HUES64 (cell line): ENCODE data around the gene FKBP3.
A peak's percentile ranks its signal among the peaks of the same experiment; 100 is the strongest.

Source experiments
- H3K27ac ChIP-seq: 2 replicates; pipeline ENCODE4 v1.7.0; 2013; ENCODE audit warnings: low read depth, low read length, inconsistent platforms
- H3K27me3 ChIP-seq: 2 replicates; pipeline ENCODE4 v1.6.1; 2013; ENCODE audit warnings: mild to moderate bottlenecking, low read length; ENCODE audit not compliant: insufficient read depth
- H3K36me3 ChIP-seq: 2 replicates; pipeline ENCODE4 v1.6.1; 2013; ENCODE audit warnings: mild to moderate bottlenecking, low read length; ENCODE audit not compliant: insufficient read depth
- H3K4me1 ChIP-seq: 2 replicates; pipeline ENCODE4 v1.6.1; 2013; ENCODE audit warnings: mild to moderate bottlenecking, low read length, moderate library complexity; ENCODE audit not compliant: insufficient read depth
- H3K4me3 ChIP-seq: 2 replicates; pipeline ENCODE4 v1.5.1; 2013; ENCODE audit warnings: mild to moderate bottlenecking, low read length, moderate library complexity
- H3K9ac ChIP-seq: 2 replicates; pipeline ENCODE4 v1.6.1; 2013; ENCODE audit warnings: mild to moderate bottlenecking, low read depth, low read length
- H3K9me3 ChIP-seq: 2 replicates; pipeline ENCODE4 v1.6.1; 2013; ENCODE audit warnings: low read depth, low read length; ENCODE audit not compliant: insufficient read depth
- WGBS: fragments of 150-250, 120-280 bp; methylation state at CpG from one replicate; pipeline ENCODE4 v1.1.7; 2013; ENCODE audit warnings: missing lambda C conversion rate; 5-methylcytosine and 5-hydroxymethylcytosine counted together

The FKBP3 gene

DNA sequence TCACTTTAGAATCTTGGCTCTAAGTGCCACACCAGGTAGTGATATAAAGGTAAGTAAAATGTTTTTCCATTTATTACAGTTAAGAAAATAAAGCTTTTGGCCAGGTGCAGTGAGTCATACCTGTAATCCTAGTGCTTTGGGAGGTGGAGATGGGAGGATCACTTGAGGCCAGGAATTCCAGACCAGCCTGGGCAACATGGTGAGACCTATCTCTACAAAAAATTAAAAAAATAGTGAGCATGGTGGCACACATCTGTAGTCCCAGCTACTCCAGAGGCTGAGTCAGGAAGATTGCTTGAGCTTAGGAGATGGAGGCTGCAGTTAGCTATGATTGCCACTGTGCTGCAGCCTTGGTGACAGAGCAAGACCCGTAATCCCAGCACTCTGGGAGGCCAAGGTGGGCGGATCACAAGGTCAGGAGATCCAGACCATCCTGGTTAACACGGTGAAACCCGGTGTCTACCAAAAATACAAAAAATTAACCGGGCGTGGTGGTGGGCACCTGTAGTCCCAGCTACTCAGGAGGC is 6.4 kb upstream of the FKBP3 start:
- H3K4me1 ChIP-seq = peaks cover 7% of the 10 kb centered on the region
- no peaks in the 10 kb centered on the region for H3K9me3 ChIP-seq
- 92% methylated on average over 6 of the region's 6 CpGs for WGBS
- no peak overlapping the region for H3K9ac ChIP-seq
- H3K36me3 ChIP-seq = no peaks in the 10 kb centered on the region
- H3K4me3 ChIP-seq = no peak overlapping the region
- H3K27ac ChIP-seq = no peak overlapping the region
- no peaks in the 10 kb centered on the region for H3K27me3 ChIP-seq

DNA sequence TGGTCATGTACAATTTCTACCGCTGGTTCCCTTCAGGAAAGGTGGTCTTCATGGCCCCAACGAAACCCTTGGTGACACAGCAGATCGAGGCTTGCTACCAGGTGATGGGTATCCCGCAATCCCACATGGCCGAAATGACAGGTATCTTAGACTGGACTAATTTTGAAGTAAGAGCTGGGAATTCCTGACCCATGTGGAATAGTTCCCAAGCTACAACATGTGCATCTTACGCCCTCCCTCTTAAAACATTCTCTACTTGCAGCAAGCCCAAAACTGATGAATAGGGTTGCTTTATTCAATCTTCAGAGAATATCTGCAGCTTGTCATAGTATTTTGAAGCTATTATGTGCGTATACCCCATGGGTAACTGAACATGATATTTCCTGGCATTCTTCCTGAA is 2.1 kb upstream of the FKBP3 start:
- H3K36me3 ChIP-seq = peaks cover 7% of the 10 kb centered on the region
- peak overlapping the region; percentile 59 for H3K9ac ChIP-seq
- no peaks in the 10 kb centered on the region for H3K9me3 ChIP-seq
- peak overlapping the region; percentile 79 for H3K4me3 ChIP-seq
- WGBS = 3% methylated on average over 7 of the region's 7 CpGs
- H3K27me3 ChIP-seq = no peaks in the 10 kb centered on the region
- H3K27ac ChIP-seq = peak overlapping the region; percentile 29; the same call in 1 of the 2 replicates
- H3K4me1 ChIP-seq = peaks cover 12% of the 10 kb centered on the region

DNA sequence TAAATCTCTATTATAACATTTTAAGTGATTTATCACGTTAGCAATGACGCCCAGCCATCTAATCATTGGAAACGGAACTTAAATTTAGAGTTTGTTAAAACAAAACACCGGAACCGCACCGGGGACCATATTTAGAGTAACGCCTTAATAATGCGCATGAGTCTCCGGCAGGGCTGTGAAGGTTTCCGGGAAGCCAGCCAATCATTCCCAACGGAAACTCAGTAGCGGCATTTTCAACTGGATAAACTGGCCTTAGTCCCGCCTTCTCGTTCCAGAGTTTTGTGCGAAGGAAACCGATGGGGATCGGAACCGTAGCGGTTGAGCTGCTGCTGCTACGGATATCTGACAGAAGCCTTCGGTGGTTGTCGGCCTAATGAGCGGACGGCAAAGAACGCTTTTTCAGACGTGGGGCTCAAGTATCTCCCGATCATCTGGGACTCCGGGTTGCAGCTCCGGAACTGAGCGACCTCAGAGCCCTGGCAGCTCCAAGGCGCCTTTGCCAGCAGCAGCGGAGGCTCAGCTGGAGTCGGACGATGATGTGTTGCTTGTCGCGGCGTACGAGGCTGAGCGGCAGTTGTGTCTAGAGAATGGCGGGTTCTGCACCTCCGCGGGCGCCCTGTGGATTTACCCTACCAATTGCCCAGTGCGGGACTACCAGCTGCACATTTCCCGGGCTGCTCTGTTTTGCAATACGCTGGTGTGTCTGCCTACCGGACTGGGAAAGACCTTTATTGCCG is 1.5 kb upstream of the FKBP3 start, which contains the start of gene FANCM:
TSS of gene FANCM (plus strand) at position 272 of the 737 bp plus-strand sequence. CDS start at position 374, 102 bp downstream.
- Histone ChIP-seq H3K9ac (peak within 1 kb of the TSS; percentile 59), H3K9me3 (no peaks in the 10 kb centered on the region), H3K36me3 (peaks cover 10% of the 10 kb centered on the region), H3K27ac (peak within 1 kb of the TSS; percentile 29; the same call in 1 of the 2 replicates), H3K4me1 (peaks cover 12% of the 10 kb centered on the region), H3K27me3 (no peaks in the 10 kb centered on the region), H3K4me3 (peak within 1 kb of the TSS; percentile 79)
- WGBS = under 1% methylated on average over 48 of the region's 48 CpGs

DNA sequence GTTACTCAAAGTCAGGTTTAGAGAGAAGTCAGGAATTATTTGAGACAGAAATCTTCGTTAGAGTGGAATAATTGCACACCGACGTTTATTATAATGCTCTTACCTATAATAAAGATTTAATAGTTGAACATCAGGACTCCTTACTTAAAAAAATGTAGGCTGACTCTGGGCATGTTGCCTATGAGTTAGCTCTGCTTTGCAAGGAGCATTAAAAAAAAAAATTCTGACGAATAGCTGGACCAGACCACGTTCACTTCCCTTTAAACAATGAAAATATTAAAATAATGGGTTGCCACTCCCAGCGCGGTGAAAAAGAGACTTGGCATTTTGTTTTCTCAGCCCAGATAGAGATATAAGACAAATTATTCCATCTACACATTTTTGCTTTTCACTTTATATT is 875 bp upstream of the FKBP3 start:
- 0% methylated on average over 1 of the region's 7 CpGs for WGBS
- H3K4me1 ChIP-seq = peaks cover 16% of the 10 kb centered on the region
- peak overlapping the region; percentile 16; the same call in 1 of the 2 replicates for H3K27ac ChIP-seq
- peak overlapping the region; percentile 8; the same call in 1 of the 2 replicates for H3K9ac ChIP-seq
- peaks cover 16% of the 10 kb centered on the region for H3K36me3 ChIP-seq
- peak overlapping the region; percentile 79 for H3K4me3 ChIP-seq
- H3K27me3 ChIP-seq = no peaks in the 10 kb centered on the region
- no peaks in the 10 kb centered on the region for H3K9me3 ChIP-seq

DNA sequence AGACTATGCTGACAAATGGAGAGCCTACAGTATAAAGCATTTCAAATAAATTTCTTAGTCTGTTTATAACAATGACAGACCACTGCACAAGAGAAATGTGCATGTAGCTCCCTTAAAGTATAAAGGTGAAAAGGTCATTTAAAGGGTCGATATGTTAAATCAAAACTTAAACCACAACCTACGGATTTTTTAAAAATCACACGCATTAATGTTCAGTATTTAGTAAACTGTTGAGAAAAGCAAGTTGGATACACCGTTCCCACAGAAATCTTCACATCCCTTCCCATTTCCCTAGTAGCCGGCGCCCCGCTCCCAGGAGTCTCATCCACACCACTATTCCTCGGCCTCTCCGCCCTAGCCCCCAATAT is 614 bp downstream of the FKBP3 start:
- Histone ChIP-seq H3K27me3 (no peaks in the 10 kb centered on the region), H3K9me3 (no peaks in the 10 kb centered on the region), H3K27ac (peak overlapping the region; percentile 82), H3K4me3 (peak overlapping the region; percentile 79), H3K36me3 (peaks cover 31% of the 10 kb centered on the region), H3K9ac (peak overlapping the region; percentile 91), H3K4me1 (peaks cover 16% of the 10 kb centered on the region)
- WGBS = under 1% methylated on average over 7 of the region's 9 CpGs

DNA sequence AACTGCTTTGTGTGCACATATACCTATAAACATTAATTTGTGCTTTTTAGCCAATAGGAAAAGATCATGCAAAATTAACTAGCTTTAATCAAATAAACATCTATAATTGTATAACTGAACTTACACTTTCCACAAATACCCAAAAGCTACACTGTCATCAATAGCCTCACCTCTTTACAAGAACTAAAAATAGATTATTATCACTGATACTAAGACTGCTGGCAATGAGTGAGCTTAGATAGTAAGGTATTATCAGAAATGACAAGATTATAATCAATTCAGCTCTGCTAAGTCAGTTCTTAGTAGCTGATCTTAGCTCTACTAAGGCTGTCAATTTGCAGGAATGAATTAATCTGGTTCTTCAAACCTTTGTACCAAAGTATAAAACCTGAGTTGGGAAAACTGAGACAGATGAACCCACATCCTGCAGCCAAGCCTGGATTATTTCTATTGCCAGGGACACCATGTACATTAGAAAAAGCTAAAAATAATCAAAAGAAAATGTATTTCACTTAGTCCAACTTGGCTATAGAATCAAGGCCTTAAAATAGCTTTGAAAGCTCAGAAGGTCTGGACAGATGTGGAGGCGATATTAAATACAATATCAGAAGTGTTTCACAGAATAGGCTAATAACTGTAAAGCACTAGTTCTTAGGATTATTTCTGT is 5.2 kb downstream of the FKBP3 start:
- WGBS = 100% methylated on average over 1 of the region's 1 CpG
- H3K9me3 ChIP-seq = no peaks in the 10 kb centered on the region
- H3K36me3 ChIP-seq = peaks cover 73% of the 10 kb centered on the region
- H3K4me1 ChIP-seq = peaks cover 9% of the 10 kb centered on the region; the same call in 1 of the 2 replicates
- H3K9ac ChIP-seq = no peak overlapping the region
- H3K27me3 ChIP-seq = no peaks in the 10 kb centered on the region
- no peak overlapping the region for H3K27ac ChIP-seq
- H3K4me3 ChIP-seq = no peak overlapping the region

DNA sequence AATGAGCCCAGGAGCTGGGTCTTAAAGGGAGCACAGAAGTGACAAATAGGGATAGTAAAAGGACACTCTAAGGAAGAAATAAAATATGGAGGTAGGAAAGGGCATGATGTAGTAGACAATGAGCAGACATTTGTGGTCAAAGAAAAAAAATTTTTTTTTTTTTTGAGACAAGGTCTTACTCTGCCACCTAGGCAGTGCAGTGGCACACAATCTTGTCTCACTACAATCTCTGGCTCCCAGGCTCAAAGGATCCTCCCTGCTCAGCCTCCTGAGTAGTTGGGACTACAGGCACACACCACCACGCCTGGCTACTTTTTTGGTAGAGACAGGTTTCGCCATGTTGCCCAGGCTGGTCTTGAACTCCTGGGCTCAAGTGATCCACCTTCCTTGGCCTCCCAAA is 8.5 kb downstream of the FKBP3 start:
- H3K27ac ChIP-seq = no peak overlapping the region
- 94% methylated on average over 2 of the region's 2 CpGs for WGBS
- no peak overlapping the region for H3K4me3 ChIP-seq
- peaks cover 4% of the 10 kb centered on the region; the same call in 1 of the 2 replicates for H3K4me1 ChIP-seq
- peaks cover 92% of the 10 kb centered on the region for H3K36me3 ChIP-seq
- H3K9me3 ChIP-seq = no peaks in the 10 kb centered on the region
- no peak overlapping the region for H3K9ac ChIP-seq
- H3K27me3 ChIP-seq = no peaks in the 10 kb centered on the region

DNA sequence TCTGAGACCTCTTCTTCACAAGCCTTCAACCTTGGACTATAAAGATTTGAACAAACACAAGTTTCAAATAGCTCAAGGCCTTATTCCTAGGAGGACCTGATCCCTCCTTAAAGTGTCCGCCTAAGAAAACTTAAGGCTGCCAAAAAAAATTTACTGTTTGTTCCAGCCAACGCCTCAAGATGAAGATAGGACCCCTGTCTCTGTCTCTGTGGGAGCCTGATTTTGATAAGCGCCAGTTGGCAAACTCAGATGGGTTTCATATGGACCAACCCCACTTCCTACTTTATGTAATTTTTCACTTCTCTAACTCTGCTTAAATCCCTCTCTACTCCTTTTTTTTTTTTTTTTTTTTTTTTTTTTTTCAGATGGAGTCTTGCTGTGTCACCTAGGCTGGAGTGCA is 11.0 kb downstream of the FKBP3 start:
- 95% methylated on average over 3 of the region's 3 CpGs for whole genome bisulfite sequencing
- peaks cover 91% of the 10 kb centered on the region for H3K36me3 ChIP-seq
- H3K4me3 ChIP-seq = no peak overlapping the region

DNA sequence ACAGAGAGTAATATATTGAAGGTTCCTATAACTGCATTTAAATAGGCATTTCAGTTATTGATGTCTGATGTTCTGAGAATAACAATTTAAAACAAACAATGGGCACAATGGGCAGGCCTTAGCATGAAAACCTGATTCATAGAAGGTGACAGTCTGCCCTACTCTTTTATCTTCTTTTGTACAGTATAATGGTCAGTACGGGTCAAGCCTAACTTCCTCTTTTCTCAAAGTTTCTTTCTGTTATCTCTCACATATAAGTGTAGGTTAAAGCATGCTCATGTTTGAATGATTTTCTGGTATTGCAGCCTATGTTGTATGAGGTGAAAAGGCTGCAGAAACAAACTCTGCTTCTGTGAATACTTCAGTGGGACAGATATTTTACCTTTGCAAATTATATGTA is 14.2 kb downstream of the FKBP3 start:
- Histone ChIP-seq H3K4me1 (no peaks in the 10 kb centered on the region), H3K9me3 (no peaks in the 10 kb centered on the region), H3K36me3 (peaks cover 95% of the 10 kb centered on the region), H3K9ac (no peak overlapping the region), H3K27ac (no peak overlapping the region), H3K4me3 (no peak overlapping the region), H3K27me3 (no peaks in the 10 kb centered on the region)
- WGBS = no CpG with 5 or more reads among the region's 1 CpG

More for the DNA sequence above, 11.0 kb downstream of the FKBP3 start:
- H3K27me3 ChIP-seq = no peaks in the 10 kb centered on the region
- H3K9ac ChIP-seq = no peak overlapping the region
- H3K9me3 ChIP-seq = no peaks in the 10 kb centered on the region
- no peaks in the 10 kb centered on the region for H3K4me1 ChIP-seq
- no peak overlapping the region for H3K27ac ChIP-seq

DNA sequence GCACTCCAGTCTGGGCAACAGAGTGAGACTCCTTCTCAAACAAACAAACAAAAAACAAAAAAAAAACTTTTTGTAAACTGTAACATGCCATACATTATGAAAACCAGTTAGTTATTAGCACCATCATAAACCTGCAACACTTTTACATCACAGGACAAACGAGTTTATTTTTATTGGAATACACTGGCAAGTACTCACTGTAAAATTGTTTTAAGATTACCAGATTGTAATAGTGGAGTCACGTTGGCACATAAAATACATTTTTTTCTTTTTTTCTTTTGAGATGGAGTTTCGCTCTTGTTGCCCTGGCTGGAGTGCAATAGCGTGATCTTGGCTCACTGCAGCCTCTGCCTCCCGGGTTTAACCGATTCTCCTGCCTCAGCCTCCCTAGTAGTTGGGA is 15.7 kb downstream of the FKBP3 start:
- Histone ChIP-seq H3K9me3 (no peaks in the 10 kb centered on the region), H3K4me3 (no peak overlapping the region), H3K4me1 (no peaks in the 10 kb centered on the region), H3K36me3 (peaks cover 96% of the 10 kb centered on the region), H3K9ac (no peak overlapping the region), H3K27ac (no peak overlapping the region), H3K27me3 (no peaks in the 10 kb centered on the region)
- 97% methylated on average over 6 of the region's 6 CpGs for WGBS

DNA sequence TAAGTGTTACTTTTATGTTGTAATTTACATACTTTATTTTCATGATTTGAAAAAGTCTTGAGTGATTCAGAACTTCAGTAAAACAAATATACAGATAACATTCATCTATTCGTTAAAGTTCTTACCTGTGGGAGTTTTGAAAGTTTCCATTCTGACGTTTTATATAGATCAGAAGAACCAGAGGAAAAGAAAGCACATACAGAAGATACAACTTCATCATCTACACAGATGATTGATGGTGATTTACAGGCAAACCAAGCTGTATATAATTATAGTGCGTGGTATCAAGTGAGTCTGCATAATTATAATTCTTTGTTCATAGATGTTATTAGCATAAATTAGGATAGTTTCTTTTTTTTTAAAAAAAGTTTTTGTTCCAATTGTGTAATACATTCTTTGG is 20.0 kb downstream of the FKBP3 start:
- Histone ChIP-seq H3K27me3 (no peaks in the 10 kb centered on the region), H3K9me3 (no peaks in the 10 kb centered on the region), H3K4me3 (no peak overlapping the region), H3K27ac (no peak overlapping the region), H3K36me3 (peaks cover 99% of the 10 kb centered on the region), H3K9ac (no peak overlapping the region), H3K4me1 (no peaks in the 10 kb centered on the region)
- 100% methylated on average over 1 of the region's 3 CpGs for WGBS
